CD14-positive monocyte (primary cell): ENCODE measurements around the gene KLHL21. TPM values are rescaled to one million over a fixed set of nuclear protein-coding genes. Genes with fewer than 3 reads are reported as not detected.

Experiments used
- DNase-seq, 3 donors: peaks; one replicate each; pipeline ENCODE4 v3.0.0-alpha.2; 2011 to 2022
- H2AFZ ChIP-seq: 2 replicates; pipeline ENCODE4 v1.6.0; 2012; ENCODE audit warnings: mild to moderate bottlenecking, low read depth, low read length, inconsistent platforms; ENCODE audit not compliant: insufficient read depth, poor library complexity, severe bottlenecking
- H3K27ac ChIP-seq, 2 donors: 1 replicate in 1 of 2; 2 replicates in 1 of 2; pipeline ENCODE4 v1.5.1; 2012 to 2013; ENCODE audit warnings: low read length in 2 of 2, control low read depth in 1 of 2, inconsistent platforms in 1 of 2, low read depth in 1 of 2, mild to moderate bottlenecking in 1 of 2
- H3K27me3 ChIP-seq, 2 donors: one replicate each; pipeline versions ENCODE4 v1.6.0 to v1.6.1; 2011 to 2013; ENCODE audit warnings: low read length in 2 of 2; ENCODE audit not compliant: control insufficient read depth in 2 of 2, insufficient read depth in 2 of 2
- H3K36me3 ChIP-seq, 2 donors: replicated peaks in 1 of 2; 1 replicate in 1 of 2; 2 replicates in 1 of 2; pipeline versions ENCODE4 v1.5.1 to v1.6.1; 2012 to 2013; ENCODE audit warnings: low read length in 2 of 2, control low read depth in 1 of 2, inconsistent platforms in 1 of 2, mild to moderate bottlenecking in 1 of 2; ENCODE audit not compliant: insufficient read depth in 2 of 2, control insufficient read depth in 1 of 2
- H3K4me1 ChIP-seq, 2 donors: 1 replicate in 1 of 2; 2 replicates in 1 of 2; pipeline versions ENCODE4 v1.5.1 to v1.6.1; 2012 to 2013; ENCODE audit warnings: low read length in 2 of 2, control low read depth in 1 of 2, inconsistent platforms in 1 of 2, mild to moderate bottlenecking in 1 of 2, moderate library complexity in 1 of 2; ENCODE audit not compliant: insufficient read depth in 2 of 2, control insufficient read depth in 1 of 2
- H3K4me2 ChIP-seq: replicated peaks from 2 replicates; pipeline ENCODE3; 2012; ENCODE audit warnings: low read length, moderate library complexity, mild to moderate bottlenecking; ENCODE audit not compliant: poor library complexity, severe bottlenecking; ENCODE audit errors: extremely low read depth
- H3K4me3 ChIP-seq, 3 experiments: fragments of 200-600 bp in 1 of 3; sonication (generic) in 1 of 3; replicated peaks in 1 of 3; 1 replicate in 2 of 3; 2 replicates in 1 of 3; pipeline ENCODE4 v1.5.1; 2011 to 2013; ENCODE audit warnings: low read length in 3 of 3, mild to moderate bottlenecking in 3 of 3, control low read depth in 2 of 3, low read depth in 2 of 3, inconsistent platforms in 1 of 3, moderate library complexity in 1 of 3
- H3K79me2 ChIP-seq: 2 replicates; pipeline ENCODE4 v1.6.0; 2012; ENCODE audit warnings: mild to moderate bottlenecking, control low read depth, inconsistent platforms, low read length, moderate library complexity; ENCODE audit not compliant: insufficient read depth
- H3K9ac ChIP-seq: 2 replicates; pipeline ENCODE4 v1.6.0; 2017; ENCODE audit warnings: low read length, mild to moderate bottlenecking; ENCODE audit not compliant: insufficient read depth, poor library complexity, severe bottlenecking
- H3K9me3 ChIP-seq, 2 donors: replicated peaks in 1 of 2; 1 replicate in 1 of 2; 2 replicates in 1 of 2; pipeline versions ENCODE4 v1.5.1 to v1.6.1; 2012 to 2013; ENCODE audit warnings: low read length in 2 of 2, control low read depth in 1 of 2; ENCODE audit not compliant: control insufficient read depth in 1 of 2, insufficient read depth in 1 of 2
- H4K20me1 ChIP-seq: 2 replicates; pipeline ENCODE4 v1.6.0; 2012; ENCODE audit warnings: mild to moderate bottlenecking, low read length, control low read depth, moderate library complexity; ENCODE audit not compliant: insufficient read depth
- H3K27ac Mint-ChIP-seq, 7 donors: one replicate each; pipeline ENCODE4 v1.8.0; 2020; ENCODE audit warnings: mild to moderate bottlenecking in 7 of 7, mixed read lengths in 7 of 7, moderate library complexity in 6 of 7, inconsistent platforms in 2 of 7
- H3K27me3 Mint-ChIP-seq, 3 donors: one replicate each; pipeline ENCODE4 v1.8.0; 2021 to 2022; ENCODE audit warnings: low read depth in 3 of 3, mild to moderate bottlenecking in 3 of 3, mixed read lengths in 3 of 3, moderate library complexity in 3 of 3, inconsistent platforms in 1 of 3
- H3K36me3 Mint-ChIP-seq, 2 donors: one replicate each; pipeline ENCODE4 v1.8.0; 2020; ENCODE audit warnings: mixed read lengths in 2 of 2, inconsistent platforms in 1 of 2, mild to moderate bottlenecking in 1 of 2
- H3K4me1 Mint-ChIP-seq: one replicate; pipeline ENCODE4 v1.8.0; 2020; ENCODE audit warnings: mild to moderate bottlenecking, mixed read lengths
- H3K4me3 Mint-ChIP-seq, 2 donors: one replicate each; pipeline ENCODE4 v1.8.0; 2020; ENCODE audit warnings: mild to moderate bottlenecking in 2 of 2, mixed read lengths in 2 of 2, moderate library complexity in 1 of 2
- H3K9me3 Mint-ChIP-seq, 7 donors: one replicate each; pipeline ENCODE4 v1.8.0; 2020 to 2022; ENCODE audit warnings: mixed read lengths in 7 of 7, mild to moderate bottlenecking in 6 of 7, moderate library complexity in 6 of 7, inconsistent platforms in 2 of 7
- WGBS: methylation state at CpG from one replicate; pipeline ENCODE4 v1.1.5; 2013; ENCODE audit warnings: missing lambda C conversion rate; ENCODE audit not compliant: insufficient coverage; 5-methylcytosine and 5-hydroxymethylcytosine counted together
- intact Hi-C, 2 donors: fragments of 100-400 bp; cut with micrococcal nuclease; formaldehyde crosslinking; loops; one replicate each; pipeline versions ENCODE4 v1.15.0 to v1.15.1; 2023
- polyA plus RNA-seq, 3 donors: library from polyadenylated mRNA; depleted of rRNA in 1 of 3; unstranded in 2 of 3; stranded (reverse) in 1 of 3; fragments of 300-500 nt in 2 of 3; fragments of >200 nt in 1 of 3; fragmentation: Illumina TruSeq in 2 of 3; gene quantifications; 1 replicate in 2 of 3; 2 replicates in 1 of 3; pipeline ENCODE4 v1.2.3, GENCODE V29; 2012 to 2021
- TF ChIP-seq, protein P1 (sequence below): fragments of 200-600 bp; IDR thresholded peaks from one replicate; pipeline ENCODE4 v1.8.0; 2022; ENCODE audit warnings: antibody characterized with exemption, mild to moderate bottlenecking

The KLHL21 gene
- polyA plus RNA-seq, 3 donors = 5.9 to 31.0 (median 7.3) TPM

DNA sequence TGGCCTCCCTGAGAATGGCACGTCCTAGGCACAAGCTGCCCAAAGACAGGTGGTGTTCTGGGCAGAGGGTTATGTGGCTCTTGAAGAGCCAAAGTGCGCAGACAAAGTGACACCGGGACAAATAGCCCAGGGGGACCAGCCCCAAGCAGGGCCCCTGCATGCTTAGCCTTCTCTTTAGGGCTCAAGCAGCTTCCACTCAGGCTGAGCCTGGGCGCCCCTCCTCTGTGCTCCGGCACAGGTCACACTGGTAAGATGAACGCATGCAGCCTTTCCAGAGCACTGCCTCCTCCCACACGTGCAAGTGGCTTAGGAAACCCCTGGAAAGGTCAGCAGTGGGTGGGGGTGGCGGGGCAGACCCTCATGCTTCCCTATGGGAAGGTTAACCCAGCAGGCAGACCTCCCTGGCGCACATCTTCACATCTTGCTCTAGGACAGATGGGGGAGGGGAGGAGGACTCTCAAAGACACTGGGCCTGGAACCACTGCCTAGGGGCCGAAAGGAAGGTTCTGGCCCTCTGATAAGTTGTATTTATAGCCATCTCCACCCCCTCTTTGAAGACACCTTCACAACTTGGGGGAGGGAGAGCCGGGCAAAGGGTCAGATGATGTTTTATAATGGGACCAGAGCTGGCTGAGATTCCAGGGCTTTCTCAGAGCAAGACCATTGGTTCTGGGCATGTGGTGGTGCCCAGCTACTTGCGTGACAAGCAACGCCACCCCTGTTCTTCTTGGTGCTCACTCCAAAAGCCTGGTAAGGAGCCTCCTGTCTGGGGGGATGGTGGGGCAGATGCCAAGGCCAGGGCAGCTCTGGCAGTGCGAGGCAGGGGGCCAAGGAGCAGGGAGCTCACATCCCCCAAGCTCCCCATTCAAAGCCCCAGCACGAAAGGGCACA lies 5.5 kb downstream of the KLHL21 start:
- no peaks in the 10 kb centered on the region for H3K27me3 ChIP-seq
- H3K4me1 Mint-ChIP-seq = peaks cover 37% of the 10 kb centered on the region
- H4K20me1 ChIP-seq = peaks cover 98% of the 10 kb centered on the region
- H3K36me3 Mint-ChIP-seq = peaks cover 52 to 75% of the 10 kb centered on the region in 2 donors
- no peaks in the 10 kb centered on the region for H3K9me3 ChIP-seq
- no peaks in the 10 kb centered on the region for H3K27me3 Mint-ChIP-seq
- peaks cover 57 to 61% of the 10 kb centered on the region in 2 donors for H3K36me3 ChIP-seq
- intact Hi-C loops = no loop called here
- peaks cover 28 to 48% of the 10 kb centered on the region in 2 donors for H3K4me1 ChIP-seq
- TF ChIP-seq, protein P1, sequence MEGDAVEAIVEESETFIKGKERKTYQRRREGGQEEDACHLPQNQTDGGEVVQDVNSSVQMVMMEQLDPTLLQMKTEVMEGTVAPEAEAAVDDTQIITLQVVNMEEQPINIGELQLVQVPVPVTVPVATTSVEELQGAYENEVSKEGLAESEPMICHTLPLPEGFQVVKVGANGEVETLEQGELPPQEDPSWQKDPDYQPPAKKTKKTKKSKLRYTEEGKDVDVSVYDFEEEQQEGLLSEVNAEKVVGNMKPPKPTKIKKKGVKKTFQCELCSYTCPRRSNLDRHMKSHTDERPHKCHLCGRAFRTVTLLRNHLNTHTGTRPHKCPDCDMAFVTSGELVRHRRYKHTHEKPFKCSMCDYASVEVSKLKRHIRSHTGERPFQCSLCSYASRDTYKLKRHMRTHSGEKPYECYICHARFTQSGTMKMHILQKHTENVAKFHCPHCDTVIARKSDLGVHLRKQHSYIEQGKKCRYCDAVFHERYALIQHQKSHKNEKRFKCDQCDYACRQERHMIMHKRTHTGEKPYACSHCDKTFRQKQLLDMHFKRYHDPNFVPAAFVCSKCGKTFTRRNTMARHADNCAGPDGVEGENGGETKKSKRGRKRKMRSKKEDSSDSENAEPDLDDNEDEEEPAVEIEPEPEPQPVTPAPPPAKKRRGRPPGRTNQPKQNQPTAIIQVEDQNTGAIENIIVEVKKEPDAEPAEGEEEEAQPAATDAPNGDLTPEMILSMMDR = no peak
- H3K79me2 ChIP-seq = peaks cover 72% of the 10 kb centered on the region
- H3K27ac ChIP-seq = peak overlapping the region in 1 of 2 donors; percentile 4
- no peak overlapping the region for H3K4me3 ChIP-seq
- H2AFZ ChIP-seq = no peak overlapping the region
- WGBS = 96% methylated on average over 10 of the region's 15 CpGs
- H3K27ac Mint-ChIP-seq = peak overlapping the region in 2 of 7 donors; percentile 37 to 50
- DNase-seq = no peak
- H3K9ac ChIP-seq = no peak overlapping the region
- peaks cover 0 to 2% (median 0%) of the 10 kb centered on the region in 7 donors for H3K9me3 Mint-ChIP-seq
- no peak overlapping the region for H3K4me2 ChIP-seq
- no peak overlapping the region for H3K4me3 Mint-ChIP-seq

DNA sequence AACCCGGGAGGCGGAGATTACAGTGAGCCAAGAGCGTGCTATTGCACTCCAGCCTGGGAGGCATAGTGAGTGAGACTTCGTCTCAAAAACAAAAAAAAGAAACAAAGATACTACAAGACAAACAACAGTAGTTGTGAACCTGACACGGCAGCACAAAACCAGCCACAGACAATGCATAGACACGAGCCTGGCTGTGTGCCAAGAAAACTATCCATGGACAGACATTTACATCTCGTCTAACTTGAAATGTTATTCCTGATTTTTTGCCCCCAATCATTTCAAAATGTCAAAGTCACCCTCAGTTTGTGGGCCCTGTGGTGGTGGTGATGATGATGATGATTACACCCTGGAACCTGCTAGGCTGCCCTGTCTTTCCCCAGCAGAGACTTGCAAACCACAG lies 6.3 kb downstream of the KLHL21 start:
- H3K9ac ChIP-seq = no peak overlapping the region
- H3K4me2 ChIP-seq = no peak overlapping the region
- H3K9me3 ChIP-seq = no peaks in the 10 kb centered on the region
- TF ChIP-seq, protein P1 = no peak
- H3K27me3 Mint-ChIP-seq = no peaks in the 10 kb centered on the region
- no peak overlapping the region for H3K27ac Mint-ChIP-seq
- DNase-seq = no peak
- WGBS = 62% methylated on average over 2 of the region's 7 CpGs
- H3K79me2 ChIP-seq = peaks cover 64% of the 10 kb centered on the region
- H3K4me1 Mint-ChIP-seq = peaks cover 44% of the 10 kb centered on the region
- peaks cover 34 to 51% of the 10 kb centered on the region in 2 donors for H3K4me1 ChIP-seq
- H3K27ac ChIP-seq = no peak overlapping the region
- H3K36me3 ChIP-seq = peaks cover 62 to 66% of the 10 kb centered on the region in 2 donors
- H3K4me3 ChIP-seq = no peak overlapping the region
- peaks cover 52 to 75% of the 10 kb centered on the region in 2 donors for H3K36me3 Mint-ChIP-seq
- no peaks in the 10 kb centered on the region for H3K27me3 ChIP-seq
- intact Hi-C loops = no loop called here
- H4K20me1 ChIP-seq = peaks cover 98% of the 10 kb centered on the region
- no peak overlapping the region for H3K4me3 Mint-ChIP-seq
- H2AFZ ChIP-seq = no peak overlapping the region
- H3K9me3 Mint-ChIP-seq = peaks cover 0 to 2% (median 0%) of the 10 kb centered on the region in 7 donors
